ENCODE data around the gene SLC16A4.

DNA sequence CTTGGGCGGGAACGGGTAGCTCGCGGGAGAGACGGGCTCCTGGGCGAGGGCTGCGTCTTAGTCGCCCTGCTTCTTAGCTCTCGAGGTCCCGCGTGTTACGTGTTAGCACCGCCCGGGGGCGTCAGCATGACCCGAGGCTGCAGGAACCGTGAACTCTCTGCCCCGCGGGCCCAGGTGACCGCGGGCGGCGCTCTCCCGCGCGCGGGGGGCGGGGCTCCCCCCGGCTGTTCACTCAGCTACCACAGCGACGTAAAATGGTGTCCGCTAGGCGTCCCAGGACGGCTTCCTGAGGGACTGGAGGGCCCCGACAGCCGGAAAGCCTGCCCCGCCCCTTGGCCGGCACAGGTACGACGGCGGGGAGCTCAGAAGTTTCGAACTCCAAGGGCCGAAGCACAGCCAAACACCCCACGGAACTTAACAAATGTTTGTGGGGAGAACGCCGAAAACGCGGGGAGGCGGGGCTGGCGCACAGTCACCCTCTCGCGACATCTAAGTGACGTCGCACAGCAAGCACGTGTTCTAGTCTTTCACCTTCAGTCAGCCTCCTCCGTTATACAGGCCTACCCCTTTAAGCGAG lies 52.4 kb downstream of the SLC16A4 start:
- peak; percentile 60 to 97 (median 67) for TF ChIP-seq CTCF (IDR thresholded peaks at IDR 0.05)
- TF ChIP-seq EP300 (IDR thresholded peaks at IDR 0.05): peak; percentile 59 to 88
- TF ChIP-seq POLR2A (IDR thresholded peaks at IDR 0.05): peak; percentile 7 to 61

Data from tibial nerve (tissue), 4 donors.